ENCODE results near the gene MAP3K13.
"Not testable (repeated sequence)": the region's sequence is repeated elsewhere in the genome, so short reads cannot be mapped to it uniquely, and the experiment has no call there.

The MAP3K13 gene

DNA sequence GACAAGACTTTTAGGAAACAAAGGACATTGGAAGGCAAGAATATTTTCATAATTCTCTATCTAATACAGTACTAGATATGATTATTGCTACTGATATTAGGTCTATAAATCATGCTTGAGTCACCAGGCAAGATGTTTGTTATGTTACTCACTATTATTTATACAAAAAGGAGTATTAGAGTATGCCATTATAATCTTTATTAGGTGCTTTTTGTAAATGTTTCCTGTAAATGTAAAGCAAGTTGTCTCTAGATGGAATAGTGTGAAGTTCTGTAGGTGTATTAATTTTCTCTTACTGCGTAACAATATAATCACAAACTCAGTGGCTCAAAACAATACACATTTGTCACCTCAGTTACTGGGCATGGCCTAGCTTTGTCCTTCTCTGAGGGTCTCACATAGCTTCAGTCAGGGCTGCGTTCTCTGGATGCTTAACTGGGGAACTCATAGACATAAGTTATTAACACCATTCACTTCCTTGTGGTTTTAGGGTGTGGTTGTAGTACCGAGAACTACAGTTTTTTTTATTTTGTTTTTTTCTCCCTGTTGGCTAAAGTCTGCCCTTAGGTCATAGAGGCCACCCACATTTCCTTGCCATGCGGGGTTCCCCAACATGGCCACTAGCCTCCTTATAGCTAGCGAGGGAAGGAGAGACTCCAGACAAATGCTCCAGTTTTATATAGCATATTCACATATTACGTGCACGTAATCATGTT, 20.3 kb upstream of the MAP3K13 start:
- DNase-seq: no peak

DNA sequence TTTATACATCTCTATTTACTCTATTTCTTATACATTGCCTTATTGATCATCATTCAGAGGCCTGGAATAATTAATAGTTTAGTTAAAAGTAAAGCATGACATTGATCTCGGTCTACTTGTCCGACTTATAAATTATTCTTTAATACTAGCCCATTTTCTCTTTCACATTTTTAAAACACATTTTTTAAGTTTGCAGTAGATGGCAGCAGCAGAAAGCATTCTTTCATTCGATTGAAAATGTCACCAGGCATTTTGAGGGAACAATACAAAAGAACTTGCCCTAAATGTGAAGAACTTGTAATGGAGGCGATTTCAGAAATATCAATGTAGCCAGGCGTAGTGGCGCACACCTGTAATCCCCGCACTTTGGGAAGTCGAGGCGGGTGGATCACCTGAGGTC, 15.5 kb upstream of the MAP3K13 start:
- DNase-seq: no peak

DNA sequence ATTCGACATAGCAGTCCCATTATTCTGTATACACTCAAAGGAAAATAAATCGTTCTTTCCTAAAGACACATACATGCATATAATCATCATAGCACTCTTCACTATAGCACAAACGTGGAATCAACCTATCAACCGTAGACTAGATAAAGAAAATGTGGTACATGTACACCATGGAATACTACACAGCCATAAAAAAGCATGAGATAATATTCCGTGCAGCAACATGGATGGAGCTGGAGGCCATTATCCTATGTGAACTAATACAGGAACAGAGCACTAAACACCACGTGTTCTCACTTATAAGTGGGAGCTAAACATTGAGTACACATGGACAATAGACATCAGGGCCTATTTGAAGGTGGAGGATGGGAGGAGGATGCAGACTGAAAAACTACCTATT, 12.1 kb upstream of the MAP3K13 start:
- DNase-seq: no peak

GRCh38 chr3:185351396-185351795, 11.5 kb upstream of the MAP3K13 start:
- DNase-seq: no peak

GRCh38 chr3:185353225-185353624, 9.7 kb upstream of the MAP3K13 start:
- no peak for DNase-seq

DNA sequence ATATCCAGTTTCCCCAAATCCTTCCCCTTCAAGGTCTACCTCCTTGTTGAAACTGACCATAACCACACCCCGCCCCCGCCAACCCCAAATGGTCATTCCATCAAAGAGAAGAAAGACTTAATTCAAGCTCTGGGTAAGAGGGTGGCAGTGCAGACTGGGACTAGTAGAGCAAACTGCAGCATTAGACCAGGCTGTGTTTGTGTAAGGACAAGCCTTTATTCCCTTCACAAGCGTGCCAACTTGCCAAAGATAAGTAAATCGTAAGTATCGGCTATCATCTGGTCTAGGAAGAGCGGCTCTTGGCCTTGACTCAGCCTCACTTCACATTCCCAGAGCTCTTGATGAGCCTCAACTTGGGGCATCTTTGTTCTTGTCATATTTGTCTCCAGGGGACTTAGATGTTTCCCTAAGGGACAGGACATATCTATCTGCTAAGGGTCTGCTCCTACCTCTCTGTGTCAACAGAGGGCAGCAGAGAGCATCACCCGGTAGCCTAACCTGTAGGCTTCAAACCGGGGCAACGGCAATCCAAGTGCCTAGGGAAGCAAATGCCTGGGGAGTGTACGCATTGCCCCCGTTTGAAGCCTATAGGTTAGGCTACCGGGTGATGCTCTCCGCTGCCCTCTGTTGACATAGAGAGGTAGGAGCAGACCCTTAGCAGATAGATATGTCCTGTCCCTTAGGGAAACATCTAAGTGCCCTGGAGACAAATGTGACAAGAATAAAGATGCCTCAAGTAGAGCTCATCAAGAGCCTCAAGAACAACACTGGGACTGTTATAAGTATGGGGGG, 8.9 kb upstream of the MAP3K13 start:
- peak; percentile 38 for DNase-seq

DNA sequence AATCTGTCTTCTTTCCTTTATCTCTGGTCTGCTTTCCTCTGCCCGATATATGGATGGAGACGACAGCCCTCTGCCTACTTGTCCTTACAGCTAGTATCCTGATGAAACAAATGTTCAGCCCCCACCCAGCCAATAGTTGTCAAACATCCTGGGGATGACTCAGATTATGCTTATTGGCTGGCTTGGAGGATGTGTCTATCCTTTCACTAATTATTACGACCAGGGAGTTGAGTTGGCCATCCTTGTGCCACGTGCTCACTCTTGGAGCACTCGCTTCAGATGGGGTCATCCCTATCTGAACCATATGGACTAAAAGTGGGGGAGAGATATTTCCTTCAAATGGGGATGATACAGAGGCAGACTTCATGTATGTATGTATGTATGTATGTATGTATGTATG, 6.4 kb upstream of the MAP3K13 start:
- DNase-seq: no peak

DNA sequence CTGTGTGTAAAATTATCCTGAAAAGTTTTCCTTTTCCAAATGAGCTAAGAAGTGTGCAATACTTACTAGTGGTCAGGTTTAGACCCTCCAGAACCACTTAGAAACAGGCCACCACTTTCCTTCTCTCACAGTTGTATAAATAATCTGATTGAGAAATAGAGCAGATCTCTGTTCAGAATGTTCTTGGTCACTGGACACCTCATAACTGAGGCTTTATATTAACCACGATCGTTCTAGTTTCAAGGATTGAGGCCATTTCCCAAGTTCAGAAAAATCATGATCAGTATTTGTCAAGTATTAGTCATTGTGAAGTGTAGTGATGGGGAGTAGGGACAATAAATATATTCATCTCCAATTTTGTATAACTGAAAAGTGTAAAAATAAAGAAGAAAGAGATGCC, 1.0 kb upstream of the MAP3K13 start:
- DNase-seq: no peak

DNA sequence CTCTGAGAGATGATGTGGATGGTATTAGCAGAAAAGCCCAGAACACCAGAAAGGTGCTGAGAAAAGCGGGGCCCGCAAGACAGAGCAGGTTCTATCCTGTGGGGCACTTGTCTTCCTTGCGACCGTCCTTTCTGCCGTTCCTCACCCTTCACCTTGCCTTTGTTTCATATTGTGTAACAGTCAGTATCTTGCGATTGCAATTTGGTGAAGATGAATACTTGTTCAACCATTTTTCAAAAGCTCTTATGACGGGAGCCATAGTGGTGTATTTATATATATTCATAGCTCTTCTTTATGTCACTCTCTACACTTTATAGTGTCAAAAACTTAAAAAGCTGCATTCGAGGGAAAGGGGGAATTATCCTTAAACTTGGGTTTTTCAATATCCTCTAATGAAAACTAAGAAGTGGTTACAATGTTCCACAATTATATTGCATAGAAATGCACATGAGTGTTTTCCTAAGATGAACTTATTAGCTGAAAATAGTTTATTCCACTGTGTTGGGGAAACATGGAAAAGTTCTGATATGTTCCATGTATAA, 797 bp downstream of the MAP3K13 start:
- no peak for DNase-seq

DNA sequence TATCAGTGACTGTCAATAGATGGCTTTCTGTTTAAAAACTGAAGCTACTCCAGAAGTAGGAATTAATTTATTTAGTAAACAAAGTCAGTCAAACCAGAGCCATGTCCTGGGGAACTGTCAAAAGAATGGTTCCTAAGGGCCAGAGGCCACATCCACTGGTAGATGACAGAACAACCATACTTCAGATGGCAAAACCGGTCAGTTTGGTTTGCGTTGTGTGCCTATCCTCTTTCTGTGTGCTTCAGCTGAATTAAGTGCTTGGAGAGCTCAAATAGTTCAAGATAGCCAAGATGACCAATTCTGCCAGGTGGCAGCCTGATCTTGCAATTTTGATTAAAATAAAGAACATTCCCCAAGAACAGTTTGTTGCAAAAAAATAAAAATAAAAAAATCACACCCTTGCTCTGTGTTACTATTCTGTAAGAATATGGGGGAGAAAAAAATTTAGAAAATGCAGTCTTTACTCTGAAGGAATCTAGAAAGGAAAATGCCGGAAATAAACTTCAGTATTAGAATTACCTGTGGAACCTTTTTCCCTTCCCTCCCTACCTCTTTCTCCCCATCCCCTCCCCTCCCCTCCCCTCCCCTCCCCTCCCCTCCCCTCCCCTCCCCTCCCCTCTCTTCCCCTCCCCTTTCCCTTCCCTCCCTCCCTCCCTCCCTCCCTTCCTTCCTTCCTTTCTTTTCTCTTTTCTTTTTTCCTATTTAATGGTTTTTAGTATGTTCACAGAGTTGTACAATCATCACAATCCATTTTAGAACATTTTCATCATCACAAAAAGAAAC, 2.5 kb downstream of the MAP3K13 start:
- no peak for DNase-seq

DNA sequence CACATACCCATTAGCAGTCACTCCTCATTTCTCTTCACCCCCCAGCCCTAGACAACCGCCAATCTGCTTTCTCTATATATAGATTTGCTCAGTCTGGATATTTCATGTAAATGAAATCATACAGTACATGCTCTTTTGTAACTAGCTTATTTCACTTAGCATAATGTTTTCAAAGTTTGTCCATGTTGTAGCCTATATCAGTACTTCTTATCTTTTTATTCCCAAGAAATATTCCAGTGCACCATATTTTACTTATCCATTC, 3.1 kb downstream of the MAP3K13 start:
- DNase-seq: no peak

GRCh38 chr3:185366913-185367312, 4.0 kb downstream of the MAP3K13 start:
- no peak for DNase-seq

DNA sequence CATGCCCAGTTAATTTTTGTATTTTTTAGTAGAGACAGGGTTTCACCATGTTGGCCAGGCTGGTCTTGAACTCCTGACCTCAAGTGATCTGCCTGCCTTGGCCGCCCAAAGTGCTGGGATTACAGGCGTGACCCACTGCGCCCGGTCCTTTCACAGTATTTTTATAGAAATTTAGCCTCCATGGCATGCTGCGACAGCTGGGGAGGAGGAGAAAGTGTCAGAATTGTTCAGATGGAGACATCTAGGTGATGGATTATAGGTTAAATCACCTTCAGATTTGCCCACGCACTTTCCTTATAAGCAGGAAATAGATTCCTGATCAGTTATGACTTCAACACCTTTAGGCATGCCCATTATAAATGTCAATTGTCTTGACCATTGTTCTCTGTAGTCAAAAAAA, 7.4 kb downstream of the MAP3K13 start:
- not testable (repeated sequence) for DNase-seq

DNA sequence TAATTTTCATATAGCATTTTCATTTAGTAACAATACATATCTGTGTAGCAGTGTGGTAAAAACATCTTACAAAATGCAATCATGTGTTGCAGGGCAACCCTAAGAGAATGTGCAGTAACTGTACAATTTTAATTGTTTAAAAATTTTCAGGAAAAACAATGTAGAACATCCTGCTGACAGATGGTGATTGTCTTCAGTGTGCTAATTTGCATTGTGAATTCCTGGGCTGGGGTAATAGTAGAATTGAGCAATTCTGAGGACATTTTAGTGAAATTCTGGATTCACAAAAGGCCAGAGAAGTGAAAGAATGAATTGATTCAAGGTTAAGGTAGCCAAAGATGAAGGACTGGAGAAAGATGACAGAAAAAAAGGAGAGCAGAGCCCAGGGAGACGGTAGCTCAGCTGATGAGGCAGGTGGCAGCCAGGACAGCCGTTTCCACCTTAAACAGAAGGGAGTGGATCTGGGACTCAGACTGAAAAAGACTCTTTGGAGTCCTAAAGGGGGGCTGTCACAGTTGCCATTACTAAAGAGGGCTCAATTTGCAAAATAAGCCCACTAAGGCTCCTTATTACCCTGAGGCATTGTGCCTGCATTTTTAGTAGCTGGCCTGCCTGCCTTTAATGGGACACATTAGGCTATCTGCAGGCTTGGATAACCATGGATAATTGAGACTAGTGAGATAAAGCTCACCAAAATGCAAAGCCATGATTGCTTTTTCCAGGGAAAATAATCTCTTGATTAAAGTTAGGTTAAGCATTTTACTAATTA, 8.6 kb downstream of the MAP3K13 start:
- no peak for DNase-seq

- no peak for DNase-seq
Measured at GRCh38 chr3:185381320-185382058, 18.6 kb downstream of the MAP3K13 start.

GRCh38 chr3:185382154-185382553, 19.2 kb downstream of the MAP3K13 start:
- DNase-seq: no peak

GRCh38 chr3:185386515-185386914, 23.6 kb downstream of the MAP3K13 start:
- DNase-seq: not testable (repeated sequence)

DNA sequence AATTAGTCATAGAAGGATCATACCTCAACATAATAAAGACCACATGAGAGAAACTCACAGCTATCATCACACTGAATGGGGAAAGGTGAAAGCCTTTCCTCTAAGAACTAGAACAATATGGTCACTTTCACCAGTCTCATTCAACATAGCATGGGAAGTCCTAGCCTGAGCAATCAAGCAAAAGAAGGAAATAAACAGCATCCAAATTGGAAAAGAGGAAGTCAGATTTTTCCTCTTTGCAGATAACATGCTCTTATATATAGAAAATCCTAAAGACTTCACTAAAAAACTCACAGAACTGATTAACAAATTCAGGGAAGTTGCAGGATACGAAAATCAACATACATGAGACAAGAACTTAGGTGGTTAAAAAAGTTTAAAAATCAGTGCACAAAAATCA, 24.7 kb downstream of the MAP3K13 start:
- no peak for DNase-seq

DNA sequence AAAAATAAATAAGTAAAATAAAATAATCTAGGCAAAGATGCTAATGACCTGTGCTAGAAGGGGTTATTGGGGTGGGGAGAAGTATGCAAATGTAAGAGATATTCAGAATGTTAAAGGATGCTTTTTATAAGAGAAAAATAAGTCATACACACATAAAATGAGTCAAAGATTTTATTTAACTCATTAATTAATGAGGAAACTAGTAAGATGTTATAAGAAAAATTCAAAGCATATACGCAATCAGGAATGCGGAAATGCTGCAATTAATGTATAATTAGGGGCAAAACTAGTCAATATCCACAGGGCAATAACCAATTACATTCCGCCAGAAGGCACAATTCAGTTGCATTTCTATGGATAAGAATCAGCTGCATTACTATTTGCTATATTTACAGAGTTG, 30.1 kb downstream of the MAP3K13 start:
- DNase-seq: no peak

- no peak for DNase-seq
Measured at GRCh38 chr3:185397676-185398075, 34.7 kb downstream of the MAP3K13 start.

DNA sequence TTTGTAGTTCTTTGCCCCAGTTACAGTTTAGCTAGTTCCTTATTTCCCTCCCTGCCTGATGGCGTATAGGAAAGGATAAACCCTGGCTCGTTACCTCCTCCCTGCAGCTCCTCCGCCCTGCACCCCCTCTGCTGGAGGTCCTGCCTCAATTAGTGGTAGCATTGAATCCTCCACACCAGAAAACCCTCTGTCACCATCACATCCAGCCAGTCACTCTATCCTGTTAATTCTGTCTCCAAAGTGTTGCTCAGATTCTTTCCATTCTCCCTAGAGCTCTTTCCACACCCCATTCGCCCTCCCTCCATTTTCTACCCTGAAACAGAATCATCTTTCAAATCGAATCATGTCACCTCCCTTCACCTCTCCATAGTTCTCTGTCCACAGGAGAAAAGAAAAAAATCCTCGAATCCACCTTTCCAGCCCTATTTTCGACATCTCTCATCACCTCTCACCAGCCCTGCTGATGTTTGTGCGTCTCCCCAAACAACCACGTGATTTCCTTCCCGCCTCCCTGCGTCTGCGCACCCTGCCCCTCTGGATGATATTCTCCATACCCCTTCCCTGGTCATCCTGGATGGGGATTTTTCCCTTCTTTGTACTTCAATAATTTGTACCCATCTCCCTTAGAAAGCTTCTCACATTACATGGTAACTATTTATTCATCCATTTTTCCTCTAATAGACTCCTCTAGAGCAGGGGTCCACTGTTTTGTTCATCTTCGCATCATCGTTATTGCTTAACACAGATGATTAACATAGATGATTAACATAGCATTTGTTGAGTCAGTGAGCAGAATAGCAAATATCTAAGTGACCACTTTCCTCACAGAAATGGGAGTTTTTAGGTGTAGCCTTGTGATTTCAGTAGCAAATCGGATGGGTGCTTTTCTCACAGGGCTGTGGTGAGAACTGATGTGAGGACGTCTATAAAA, 37.1 kb downstream of the MAP3K13 start:
- no peak for DNase-seq
